ENCODE results near the gene PHF8.

The PHF8 gene

DNA sequence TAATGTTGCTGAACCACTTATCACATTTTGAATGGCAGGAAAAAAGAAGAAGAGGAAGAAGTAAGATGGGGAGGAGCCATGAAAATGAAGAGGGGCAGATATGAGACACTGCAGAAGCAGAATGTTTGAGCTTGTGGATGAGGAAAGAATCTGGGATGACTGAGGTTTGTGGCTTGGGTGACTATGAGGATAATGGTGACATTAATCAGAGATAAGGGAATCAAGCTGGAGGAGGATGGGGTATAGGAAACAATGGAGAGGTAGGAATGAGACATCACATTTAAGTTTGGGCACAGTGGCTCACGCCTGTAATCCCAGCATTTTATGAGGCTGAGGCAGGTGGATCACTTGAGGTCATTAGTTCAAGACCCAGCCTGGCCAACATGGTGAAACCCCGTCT is 19.1 kb upstream of the PHF8 start:
- Histone ChIP-seq H3K36me3 (replicated peaks; ENCODE audit: low read depth, low read length) (no peaks in the 10 kb centered on the region), H2AFZ (ENCODE audit: low read depth, low read length) (no peak overlapping the region), H3K27me3 (ENCODE audit: low read depth, low read length) (no peaks in the 10 kb centered on the region), H4K20me1 (ENCODE audit: insufficient read depth, low read length) (no peaks in the 10 kb centered on the region), H3K4me2 (ENCODE audit: low read length) (no peak overlapping the region), H3K9me3 (ENCODE audit: insufficient read depth, low read length) (no peaks in the 10 kb centered on the region), H3K4me1 (ENCODE audit: low read length) (no peaks in the 10 kb centered on the region), H3K4me3 (ENCODE audit: low read length) (no peak overlapping the region), H3K9ac (ENCODE audit: low read length) (no peak overlapping the region), H3K27ac (ENCODE audit: low read length) (no peak overlapping the region), H3K79me2 (ENCODE audit: low read length) (no peaks in the 10 kb centered on the region)
- TF ChIP-seq, protein P1, sequence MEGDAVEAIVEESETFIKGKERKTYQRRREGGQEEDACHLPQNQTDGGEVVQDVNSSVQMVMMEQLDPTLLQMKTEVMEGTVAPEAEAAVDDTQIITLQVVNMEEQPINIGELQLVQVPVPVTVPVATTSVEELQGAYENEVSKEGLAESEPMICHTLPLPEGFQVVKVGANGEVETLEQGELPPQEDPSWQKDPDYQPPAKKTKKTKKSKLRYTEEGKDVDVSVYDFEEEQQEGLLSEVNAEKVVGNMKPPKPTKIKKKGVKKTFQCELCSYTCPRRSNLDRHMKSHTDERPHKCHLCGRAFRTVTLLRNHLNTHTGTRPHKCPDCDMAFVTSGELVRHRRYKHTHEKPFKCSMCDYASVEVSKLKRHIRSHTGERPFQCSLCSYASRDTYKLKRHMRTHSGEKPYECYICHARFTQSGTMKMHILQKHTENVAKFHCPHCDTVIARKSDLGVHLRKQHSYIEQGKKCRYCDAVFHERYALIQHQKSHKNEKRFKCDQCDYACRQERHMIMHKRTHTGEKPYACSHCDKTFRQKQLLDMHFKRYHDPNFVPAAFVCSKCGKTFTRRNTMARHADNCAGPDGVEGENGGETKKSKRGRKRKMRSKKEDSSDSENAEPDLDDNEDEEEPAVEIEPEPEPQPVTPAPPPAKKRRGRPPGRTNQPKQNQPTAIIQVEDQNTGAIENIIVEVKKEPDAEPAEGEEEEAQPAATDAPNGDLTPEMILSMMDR (IDR thresholded peaks at IDR 0.05; ENCODE audit: low read depth, low read length) = no peak
- TF ChIP-seq EZH2phosphoT487 (IDR thresholded peaks at IDR 0.05; ENCODE audit: low read depth) = no peak

DNA sequence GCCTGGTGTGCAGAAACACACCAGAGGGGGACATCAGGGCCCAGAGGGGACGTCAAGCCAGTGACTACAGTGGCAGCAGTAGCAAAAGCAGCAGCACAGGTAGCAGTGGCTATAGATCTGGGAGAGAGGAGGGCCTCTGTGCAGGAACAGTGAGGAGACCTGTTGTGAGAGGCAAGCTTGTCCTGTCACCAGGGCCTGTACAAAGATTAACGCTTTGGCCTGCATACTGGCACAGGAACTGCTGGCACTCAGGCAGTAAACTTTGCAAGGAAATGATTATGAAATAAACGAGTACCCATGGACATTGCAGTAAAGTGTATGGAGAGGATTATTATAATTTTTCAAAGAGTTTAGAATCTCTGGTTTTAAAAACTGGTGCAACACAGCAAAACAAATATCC is 5.5 kb upstream of the PHF8 start:
- no peak overlapping the region for H3K4me3 ChIP-seq (ENCODE audit: low read length)
- H3K4me1 ChIP-seq (ENCODE audit: low read length) = peaks cover 8% of the 10 kb centered on the region
- no peak overlapping the region for H3K27ac ChIP-seq (ENCODE audit: low read length)
- no peak overlapping the region for H2AFZ ChIP-seq (ENCODE audit: low read depth, low read length)
- no peaks in the 10 kb centered on the region for H3K27me3 ChIP-seq (ENCODE audit: low read depth, low read length)
- H3K36me3 ChIP-seq (replicated peaks; ENCODE audit: low read depth, low read length) = no peaks in the 10 kb centered on the region
- H4K20me1 ChIP-seq (ENCODE audit: insufficient read depth, low read length) = no peaks in the 10 kb centered on the region
- no peaks in the 10 kb centered on the region for H3K9me3 ChIP-seq (ENCODE audit: insufficient read depth, low read length)
- no peaks in the 10 kb centered on the region for H3K79me2 ChIP-seq (ENCODE audit: low read length)
- TF ChIP-seq, protein P1 (IDR thresholded peaks at IDR 0.05; ENCODE audit: low read depth, low read length) = no peak
- TF ChIP-seq EZH2phosphoT487 (IDR thresholded peaks at IDR 0.05; ENCODE audit: low read depth) = no peak
- no peak overlapping the region for H3K9ac ChIP-seq (ENCODE audit: low read length)
- H3K4me2 ChIP-seq (ENCODE audit: low read length) = no peak overlapping the region

DNA sequence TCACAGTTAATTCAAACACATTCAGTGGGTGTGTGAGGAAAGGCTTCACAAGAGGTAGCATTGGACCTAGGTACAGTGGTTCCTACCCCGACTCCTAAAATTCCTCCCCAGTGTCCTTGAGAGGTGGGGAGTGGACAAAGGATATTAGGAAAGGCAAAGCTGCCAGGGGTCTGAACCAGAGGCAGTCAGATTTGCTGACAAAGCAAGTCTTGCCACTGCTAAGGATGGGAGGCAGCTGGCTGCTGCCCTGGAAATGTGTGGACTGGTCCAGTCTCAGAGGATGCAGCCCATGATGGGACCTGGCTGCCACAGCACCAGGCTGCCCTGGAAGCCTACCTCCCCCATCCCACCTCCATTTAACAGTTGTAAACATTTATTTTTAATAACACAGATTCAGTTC is 4.1 kb upstream of the PHF8 start:
- no peaks in the 10 kb centered on the region for H4K20me1 ChIP-seq (ENCODE audit: insufficient read depth, low read length)
- H3K9ac ChIP-seq (ENCODE audit: low read length) = no peak overlapping the region
- H3K79me2 ChIP-seq (ENCODE audit: low read length) = peaks cover 7% of the 10 kb centered on the region
- H3K36me3 ChIP-seq (replicated peaks; ENCODE audit: low read depth, low read length) = no peaks in the 10 kb centered on the region
- H3K9me3 ChIP-seq (ENCODE audit: insufficient read depth, low read length) = no peaks in the 10 kb centered on the region
- H3K4me3 ChIP-seq (ENCODE audit: low read length) = no peak overlapping the region
- no peak overlapping the region for H3K4me2 ChIP-seq (ENCODE audit: low read length)
- H3K4me1 ChIP-seq (ENCODE audit: low read length) = peaks cover 8% of the 10 kb centered on the region
- no peaks in the 10 kb centered on the region for H3K27me3 ChIP-seq (ENCODE audit: low read depth, low read length)
- no peak overlapping the region for H3K27ac ChIP-seq (ENCODE audit: low read length)
- TF ChIP-seq EZH2phosphoT487 (IDR thresholded peaks at IDR 0.05; ENCODE audit: low read depth) = no peak
- TF ChIP-seq, protein P1 (IDR thresholded peaks at IDR 0.05; ENCODE audit: low read depth, low read length) = no peak
- H2AFZ ChIP-seq (ENCODE audit: low read depth, low read length) = no peak overlapping the region

DNA sequence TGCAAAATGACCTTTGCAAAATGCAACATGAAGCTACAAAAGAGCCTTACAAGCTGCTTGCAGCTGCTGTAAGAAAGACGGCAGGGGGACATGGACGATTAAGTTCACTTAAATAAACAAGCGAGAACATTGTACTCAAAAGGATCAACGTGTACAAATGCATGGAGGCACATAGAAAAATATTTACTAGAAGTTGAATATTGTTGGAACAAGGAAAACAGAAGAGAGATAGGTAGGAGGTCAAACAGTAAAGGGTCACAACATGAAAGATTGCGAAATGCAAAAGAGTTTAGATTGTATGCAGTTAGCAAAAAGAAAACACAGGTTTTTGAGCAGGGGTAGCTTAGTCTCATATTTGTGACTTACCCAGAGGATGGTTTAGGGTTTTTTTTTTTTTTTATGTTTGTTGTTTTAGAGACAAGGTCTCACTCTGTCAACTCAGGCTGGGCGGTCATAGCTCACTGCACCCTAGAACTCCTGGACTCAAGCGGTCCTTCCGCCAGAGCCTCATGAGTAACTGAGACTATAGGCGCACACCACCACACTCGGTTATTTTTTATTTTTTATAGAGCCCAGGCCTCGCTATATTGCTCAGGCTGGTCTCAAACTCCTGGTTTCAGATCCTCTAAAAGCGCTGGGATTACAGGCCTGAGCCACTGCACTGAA is 1.4 kb upstream of the PHF8 start:
- peak overlapping the region; percentile 97 for H3K4me2 ChIP-seq (ENCODE audit: low read length)
- peak overlapping the region; percentile 98 for H3K4me3 ChIP-seq (ENCODE audit: low read length)
- no peaks in the 10 kb centered on the region for H4K20me1 ChIP-seq (ENCODE audit: insufficient read depth, low read length)
- H3K79me2 ChIP-seq (ENCODE audit: low read length) = peaks cover 18% of the 10 kb centered on the region
- H3K9ac ChIP-seq (ENCODE audit: low read length) = peak overlapping the region; percentile 88; the same call in 1 of the 2 replicates
- peaks cover 6% of the 10 kb centered on the region for H3K36me3 ChIP-seq (replicated peaks; ENCODE audit: low read depth, low read length)
- TF ChIP-seq, protein P1 (IDR thresholded peaks at IDR 0.05; ENCODE audit: low read depth, low read length) = no peak
- TF ChIP-seq EZH2phosphoT487 (IDR thresholded peaks at IDR 0.05; ENCODE audit: low read depth) = no peak
- peak overlapping the region; percentile 93 for H3K27ac ChIP-seq (ENCODE audit: low read length)
- peaks cover 10% of the 10 kb centered on the region for H3K4me1 ChIP-seq (ENCODE audit: low read length)
- H3K27me3 ChIP-seq (ENCODE audit: low read depth, low read length) = no peaks in the 10 kb centered on the region
- H3K9me3 ChIP-seq (ENCODE audit: insufficient read depth, low read length) = no peaks in the 10 kb centered on the region
- no peak overlapping the region; the same call in none of the 2 replicates for H2AFZ ChIP-seq (ENCODE audit: low read depth, low read length)

Data from OCI-LY3 (cell line).